OCI-M2 (cell line): Measurements from ENCODE around the gene TBC1D1.
"Not testable (repeated sequence)": the region's sequence is repeated elsewhere in the genome, so short reads cannot be mapped to it uniquely, and the experiment has no call there.

Source experiments
- DNase-seq: peaks from one replicate; lab custom pipeline; 2025; ENCODE audit not compliant: unreplicated experiment; lab: John Stamatoyannopoulos, UW

TBC1D1 gene

DNA sequence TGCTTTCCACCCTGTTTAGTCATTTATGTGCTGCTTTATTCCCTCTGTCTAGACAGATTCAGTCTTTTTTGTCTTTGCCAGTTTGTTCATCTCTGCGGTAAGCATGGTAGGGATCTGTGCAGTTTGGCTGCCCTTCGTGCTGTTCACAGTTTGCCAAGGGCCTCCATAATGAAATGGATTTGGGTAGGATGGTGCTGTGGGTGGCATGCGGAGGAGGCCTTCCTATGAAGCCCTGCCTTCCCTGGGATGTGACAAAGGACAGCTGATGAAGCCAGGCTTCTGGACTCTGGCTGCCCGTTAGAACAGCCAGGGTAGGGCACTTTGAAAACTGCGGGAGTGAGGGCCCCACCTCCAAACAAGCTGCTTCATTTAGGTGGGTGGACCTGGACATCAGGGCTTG is 116.8 kb downstream of the TBC1D1 start:
- no peak for DNase-seq

DNA sequence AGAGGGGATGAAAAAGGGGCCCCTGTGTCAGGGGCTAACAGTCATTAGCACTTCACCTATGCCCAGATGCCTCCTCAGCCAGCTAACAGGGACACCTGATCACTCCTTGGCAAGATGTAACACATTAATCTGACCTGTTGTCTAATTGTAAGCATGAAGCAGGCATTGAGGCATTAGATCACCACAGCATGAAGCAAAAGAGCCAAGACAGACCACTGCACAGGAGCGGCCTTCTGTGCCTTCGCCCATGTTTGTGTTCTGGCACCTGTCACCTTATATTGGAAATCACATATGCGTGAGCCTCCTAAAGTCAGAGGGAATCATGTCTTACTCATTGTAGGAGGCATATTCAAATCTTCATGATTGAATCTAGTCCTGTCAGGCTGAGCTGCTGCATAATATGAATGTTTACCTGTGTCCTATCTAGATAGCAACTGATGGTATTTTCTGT is 117.7 kb downstream of the TBC1D1 start:
- DNase-seq: no peak

DNA sequence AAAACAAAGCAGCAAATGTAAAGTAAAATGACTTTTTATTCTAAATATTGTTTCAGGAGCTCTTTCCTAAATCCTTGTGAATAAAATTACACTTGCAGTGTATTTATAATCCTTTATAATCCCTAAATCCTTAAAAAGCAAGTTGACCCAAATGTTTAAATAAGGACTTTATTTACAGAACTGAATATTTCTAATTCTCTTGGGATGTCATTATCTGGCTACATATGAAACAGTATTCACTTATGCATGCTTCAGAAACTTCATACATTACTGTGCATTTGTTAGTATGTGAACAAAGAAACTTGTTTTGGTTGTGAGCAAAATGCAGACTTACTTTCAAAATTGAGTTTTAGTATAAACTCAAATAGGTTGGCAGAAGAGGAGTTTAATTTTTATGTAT is 118.5 kb downstream of the TBC1D1 start:
- DNase-seq: no peak

DNA sequence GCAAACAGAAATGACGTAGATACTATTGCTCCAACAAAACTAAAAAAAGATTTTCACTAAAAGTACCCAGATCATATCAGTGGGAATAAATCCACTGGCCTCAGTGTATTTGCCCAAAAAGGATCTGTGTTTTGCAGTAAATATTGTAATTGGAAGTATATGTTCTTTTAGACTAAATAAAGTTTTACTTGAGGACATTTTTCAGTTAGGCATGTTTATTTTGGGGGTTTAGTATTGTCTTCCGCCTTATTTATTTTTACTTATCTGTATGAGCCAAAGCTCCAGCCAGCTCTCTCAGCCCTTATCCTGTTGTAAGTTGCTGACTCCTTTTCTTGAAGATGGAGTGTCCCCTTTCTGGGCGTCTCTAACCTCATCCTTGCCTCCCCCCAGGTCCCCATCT is 119.1 kb downstream of the TBC1D1 start:
- DNase-seq: no peak

- no peak for DNase-seq
Observed at GRCh38 chr4:38011511-38012162, 120.8 kb downstream of the TBC1D1 start.

DNA sequence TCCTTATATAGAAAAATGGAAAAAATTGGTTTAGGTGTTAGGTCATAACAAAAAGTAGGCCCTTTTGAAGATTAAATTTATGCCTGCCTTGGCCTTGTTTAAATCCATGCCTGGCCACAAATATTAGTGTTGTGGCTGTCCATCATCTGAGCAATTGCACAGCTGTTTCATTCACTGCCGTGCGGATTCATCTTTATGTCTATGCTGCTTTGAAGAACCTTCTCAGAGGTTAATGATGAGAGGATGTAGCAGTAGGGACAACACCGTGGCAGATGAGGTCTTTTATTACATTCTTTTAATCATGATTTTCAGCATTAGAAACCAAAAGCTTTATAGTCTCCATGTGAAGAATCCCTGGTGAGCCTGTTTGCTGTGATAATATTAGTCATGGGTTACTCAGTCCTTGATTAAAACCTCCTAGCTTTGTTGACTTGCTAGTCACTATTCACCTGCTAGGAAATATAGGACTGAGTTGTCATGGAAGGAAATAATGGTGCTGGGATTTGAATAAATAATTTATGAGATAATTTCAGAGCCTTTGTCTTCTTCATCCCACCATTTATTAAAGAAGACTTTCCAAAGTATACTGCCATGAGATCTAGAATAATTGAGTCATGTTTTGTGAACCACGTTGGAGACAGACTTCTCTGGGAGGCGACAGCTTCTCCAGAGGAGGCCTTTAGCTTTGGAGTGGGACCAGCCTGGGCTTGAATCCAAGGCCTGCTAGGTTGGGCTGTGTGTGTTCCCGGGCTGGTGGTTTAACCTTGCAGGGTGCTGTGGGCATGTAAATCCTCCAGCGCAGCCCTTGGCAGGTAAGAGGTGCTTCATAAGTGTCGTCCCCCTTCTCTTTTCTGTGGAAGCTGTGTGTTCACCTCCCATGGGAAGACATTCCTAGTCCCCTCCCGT is 122.8 kb downstream of the TBC1D1 start:
- DNase-seq: no peak

- no peak for DNase-seq
Observed at GRCh38 chr4:38014421-38014852, 123.6 kb downstream of the TBC1D1 start.

DNA sequence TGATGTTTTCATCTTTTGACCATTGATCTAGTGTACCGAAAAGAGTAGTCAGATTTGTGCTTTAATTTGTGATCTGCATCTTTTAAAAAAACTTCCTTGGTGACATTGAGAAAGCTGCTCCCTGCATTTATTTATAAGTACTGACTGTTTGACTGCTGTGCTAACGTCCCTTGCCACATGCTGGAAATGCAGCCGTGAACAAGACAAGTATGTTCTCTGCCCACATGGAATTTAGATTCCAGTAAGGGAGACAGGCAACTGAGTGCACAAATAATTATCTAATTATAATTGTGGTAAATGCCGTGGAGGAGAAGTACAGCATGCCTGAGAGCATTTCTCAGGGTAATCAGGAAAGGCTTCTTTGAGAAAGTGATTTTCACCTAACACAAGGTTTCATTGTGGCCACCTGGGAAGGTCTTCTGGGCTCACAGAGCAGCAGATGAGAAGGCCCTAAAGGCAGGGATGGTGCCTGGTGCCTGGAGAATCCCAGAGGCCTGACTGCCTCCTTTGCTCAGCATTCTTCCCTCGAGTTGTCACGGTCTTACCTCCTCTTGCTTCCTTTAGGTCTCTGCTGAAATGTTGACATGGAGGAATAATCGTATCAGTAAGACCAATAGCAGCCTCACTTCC is 125.1 kb downstream of the TBC1D1 start:
- no peak for DNase-seq

DNA sequence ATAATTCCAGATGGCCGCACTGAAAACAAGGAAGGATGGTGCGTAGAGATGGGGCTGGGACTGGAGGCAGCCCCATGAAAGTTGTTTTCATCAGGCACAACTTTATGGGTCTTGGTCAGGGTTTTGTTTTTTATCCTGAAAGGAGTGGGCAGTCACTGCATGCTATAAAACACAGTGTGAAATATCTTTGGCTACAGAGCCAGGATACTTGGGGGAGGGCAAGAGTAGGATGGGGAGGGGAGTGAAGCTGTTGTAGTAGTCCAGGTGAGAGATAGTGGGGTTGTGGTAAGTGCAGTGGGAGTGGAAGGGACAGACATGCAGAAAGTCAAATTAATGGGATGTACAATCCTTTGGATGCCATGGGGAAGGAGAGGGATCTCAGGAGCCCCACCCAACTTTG is 125.8 kb downstream of the TBC1D1 start:
- DNase-seq: no peak

DNA sequence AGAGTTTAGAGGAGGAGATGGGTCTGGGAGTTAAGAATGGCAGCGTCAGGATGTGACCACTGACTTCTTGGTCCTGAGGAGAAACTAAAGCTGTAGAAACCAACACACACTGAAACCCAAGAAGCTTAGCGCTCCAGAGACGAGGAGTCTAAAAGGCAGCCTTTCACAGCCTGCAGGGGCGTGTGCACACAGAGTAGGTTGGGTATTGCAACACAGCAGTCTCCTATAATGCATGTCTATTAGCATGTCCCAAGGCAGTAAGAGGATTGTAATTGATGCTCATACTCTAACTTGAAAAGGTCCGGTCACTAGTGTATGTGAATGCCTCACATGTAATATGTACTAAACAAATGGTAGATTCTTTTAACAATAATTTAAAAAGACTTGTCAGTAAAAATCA is 126.7 kb downstream of the TBC1D1 start:
- no peak for DNase-seq

- DNase-seq: no peak
Observed at GRCh38 chr4:38020386-38020785, 129.5 kb downstream of the TBC1D1 start.

- DNase-seq: not testable (repeated sequence)
Observed at GRCh38 chr4:38020961-38021360, 130.1 kb downstream of the TBC1D1 start.

- no peak for DNase-seq
Observed at GRCh38 chr4:38021751-38022150, 130.9 kb downstream of the TBC1D1 start.

GRCh38 chr4:38023347-38024205 is 132.7 kb downstream of the TBC1D1 start:
- no peak for DNase-seq

GRCh38 chr4:38024206-38024509 is 133.3 kb downstream of the TBC1D1 start:
- DNase-seq: no peak

DNA sequence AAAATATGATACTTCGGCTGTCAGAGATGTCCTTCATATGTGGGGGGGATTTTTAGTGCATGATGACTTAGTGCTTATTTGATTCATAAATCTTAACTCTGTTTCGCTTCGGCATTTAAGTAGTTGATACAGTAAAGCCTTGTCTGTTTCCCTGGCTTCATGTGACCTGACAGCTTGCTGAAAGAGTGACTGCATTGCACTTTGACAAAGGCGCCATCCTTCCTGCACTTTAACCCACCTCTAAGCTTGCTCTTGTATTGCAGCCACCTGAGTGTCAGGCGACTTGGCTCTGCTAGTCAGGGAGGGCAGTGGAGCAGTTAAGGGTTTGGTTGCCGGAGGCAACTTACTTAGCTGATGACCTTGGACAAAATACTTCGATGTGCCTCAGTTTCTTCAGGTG is 134.8 kb downstream of the TBC1D1 start:
- DNase-seq: no peak

- no peak for DNase-seq
Observed at GRCh38 chr4:38026158-38026740, 135.4 kb downstream of the TBC1D1 start.

- DNase-seq: no peak
Observed at GRCh38 chr4:38030023-38030422, 139.1 kb downstream of the TBC1D1 start.

- no peak for DNase-seq
Observed at GRCh38 chr4:38034986-38035882, 144.3 kb downstream of the TBC1D1 start.

- no peak for DNase-seq
Observed at GRCh38 chr4:38036548-38036947, 145.7 kb downstream of the TBC1D1 start.
